ENCODE data around the gene LINC01488. TPM values are rescaled to one million over a fixed set of nuclear protein-coding genes. Genes with fewer than 3 reads are reported as not detected.

The LINC01488 gene
- polyA plus RNA-seq, 1 donor = 0.09 TPM

Other genes starting within 250 kb of the LINC01488 start
- gene MYEOV, start 187.5 kb upstream of the LINC01488 start, polyA plus RNA-seq = 0.03 TPM
- gene CCND1, start 159.5 kb downstream of the LINC01488 start, polyA plus RNA-seq = 74.0 TPM
- 24.1 TPM for gene LTO1, start 193.7 kb downstream of the LINC01488 start, polyA plus RNA-seq
- gene FGF19, start 222.4 kb downstream of the LINC01488 start, polyA plus RNA-seq = 0.04 TPM